T-helper 2 cell treated with Interferon-gamma antibody and Interleukin-4, amounts not matched to agents 5 μg/mL and 100 μg/mL, for 36 hours (primary cell): Measurements from ENCODE around the gene RAG2.

ENCODE experiments used
- DNase-seq: peaks from one replicate; pipeline ENCODE4 v3.0.0; 2021; ENCODE audit warnings: low spot score
- H3K27ac Mint-ChIP-seq: one replicate; pipeline ENCODE4 v1.8.0; 2021; ENCODE audit warnings: mild to moderate bottlenecking, mixed read lengths
- H3K27me3 Mint-ChIP-seq: one replicate; pipeline ENCODE4 v1.8.0; 2021; ENCODE audit warnings: low read depth, mixed read lengths
- H3K36me3 Mint-ChIP-seq: one replicate; pipeline ENCODE4 v1.8.0; 2021; ENCODE audit warnings: low read depth, mixed read lengths
- H3K4me1 Mint-ChIP-seq: one replicate; pipeline ENCODE4 v1.8.0; 2021; ENCODE audit warnings: low read depth, mixed read lengths
- H3K4me3 Mint-ChIP-seq: one replicate; pipeline ENCODE4 v1.8.0; 2022; ENCODE audit warnings: mild to moderate bottlenecking, moderate library complexity, mixed read lengths
- H3K9me3 Mint-ChIP-seq: one replicate; pipeline ENCODE4 v1.8.0; 2021; ENCODE audit warnings: mixed read lengths

The RAG2 gene

GRCh38 chr11:36586543-36586942 is 11.5 kb downstream of the RAG2 start:
- no peaks in the 10 kb centered on the region for H3K9me3 Mint-ChIP-seq

GRCh38 chr11:36583667-36584066 is 14.4 kb downstream of the RAG2 start:
- no peak overlapping the region for H3K4me3 Mint-ChIP-seq
- H3K27ac Mint-ChIP-seq: no peak overlapping the region
- H3K9me3 Mint-ChIP-seq: no peaks in the 10 kb centered on the region
- DNase-seq: no peak
- H3K27me3 Mint-ChIP-seq: peaks cover 3% of the 10 kb centered on the region
- no peaks in the 10 kb centered on the region for H3K36me3 Mint-ChIP-seq
- H3K4me1 Mint-ChIP-seq: no peaks in the 10 kb centered on the region

More at GRCh38 chr11:36586543-36586942, 11.5 kb downstream of the RAG2 start:
- Mint-ChIP-seq H3K4me3 (no peak overlapping the region), H3K27me3 (peaks cover 11% of the 10 kb centered on the region), H3K27ac (no peak overlapping the region), H3K36me3 (no peaks in the 10 kb centered on the region), H3K4me1 (no peaks in the 10 kb centered on the region)
- no peak for DNase-seq

- no peak overlapping the region for H3K4me3 Mint-ChIP-seq
- H3K4me1 Mint-ChIP-seq: no peaks in the 10 kb centered on the region
- DNase-seq: no peak
- H3K27me3 Mint-ChIP-seq: peaks cover 10% of the 10 kb centered on the region
- H3K36me3 Mint-ChIP-seq: no peaks in the 10 kb centered on the region
- no peak overlapping the region for H3K27ac Mint-ChIP-seq
- H3K9me3 Mint-ChIP-seq: no peaks in the 10 kb centered on the region
Measured at GRCh38 chr11:36581536-36581935, 16.5 kb downstream of the RAG2 start.

GRCh38 chr11:36578458-36578857 is 19.6 kb downstream of the RAG2 start:
- H3K4me3 Mint-ChIP-seq: no peak overlapping the region
- H3K9me3 Mint-ChIP-seq: no peaks in the 10 kb centered on the region
- no peaks in the 10 kb centered on the region for H3K36me3 Mint-ChIP-seq
- H3K27me3 Mint-ChIP-seq: peaks cover 9% of the 10 kb centered on the region
- H3K27ac Mint-ChIP-seq: no peak overlapping the region
- no peak for DNase-seq
- no peaks in the 10 kb centered on the region for H3K4me1 Mint-ChIP-seq

- no peaks in the 10 kb centered on the region for H3K36me3 Mint-ChIP-seq
- no peaks in the 10 kb centered on the region for H3K4me1 Mint-ChIP-seq
- peaks cover 9% of the 10 kb centered on the region for H3K27me3 Mint-ChIP-seq
- DNase-seq: no peak
- H3K27ac Mint-ChIP-seq: no peak overlapping the region
- H3K9me3 Mint-ChIP-seq: no peaks in the 10 kb centered on the region
- H3K4me3 Mint-ChIP-seq: no peak overlapping the region
Measured at GRCh38 chr11:36577859-36578258, 20.2 kb downstream of the RAG2 start.

- H3K27me3 Mint-ChIP-seq: peaks cover 14% of the 10 kb centered on the region
- H3K27ac Mint-ChIP-seq: no peak overlapping the region
- no peak for DNase-seq
- no peaks in the 10 kb centered on the region for H3K9me3 Mint-ChIP-seq
- no peaks in the 10 kb centered on the region for H3K36me3 Mint-ChIP-seq
- H3K4me3 Mint-ChIP-seq: no peak overlapping the region
- H3K4me1 Mint-ChIP-seq: no peaks in the 10 kb centered on the region
Measured at GRCh38 chr11:36577373-36577772, 20.7 kb downstream of the RAG2 start.

- Mint-ChIP-seq H3K4me1 (no peaks in the 10 kb centered on the region), H3K9me3 (no peaks in the 10 kb centered on the region), H3K27ac (no peak overlapping the region), H3K36me3 (no peaks in the 10 kb centered on the region), H3K4me3 (no peak overlapping the region), H3K27me3 (peaks cover 34% of the 10 kb centered on the region)
- no peak for DNase-seq
Measured at GRCh38 chr11:36574486-36574885, 23.6 kb downstream of the RAG2 start.

- Mint-ChIP-seq H3K27ac (no peak overlapping the region), H3K36me3 (no peaks in the 10 kb centered on the region), H3K4me3 (no peak overlapping the region), H3K9me3 (no peaks in the 10 kb centered on the region), H3K4me1 (peaks cover 3% of the 10 kb centered on the region), H3K27me3 (peaks cover 68% of the 10 kb centered on the region)
- DNase-seq: no peak
Measured at GRCh38 chr11:36569095-36569494, 28.9 kb downstream of the RAG2 start.

- Mint-ChIP-seq H3K4me1 (peaks cover 3% of the 10 kb centered on the region), H3K27ac (no peak within 1 kb of the TSS), H3K27me3 (peaks cover 77% of the 10 kb centered on the region), H3K9me3 (no peaks in the 10 kb centered on the region), H3K36me3 (no peaks in the 10 kb centered on the region), H3K4me3 (no peak within 1 kb of the TSS)
- DNase-seq: no peak
Measured at GRCh38 chr11:36567694-36568093, 30.3 kb downstream of the RAG2 start, which contains the start of gene RAG1. Gene RAG1 (plus strand): TSS chr11:36568007. CDS start chr11:36573305, 5,298 bp downstream.

- Mint-ChIP-seq H3K4me1 (peaks cover 3% of the 10 kb centered on the region), H3K9me3 (no peaks in the 10 kb centered on the region), H3K4me3 (no peak overlapping the region), H3K36me3 (no peaks in the 10 kb centered on the region), H3K27ac (no peak overlapping the region), H3K27me3 (peaks cover 77% of the 10 kb centered on the region)
- DNase-seq: no peak
Measured at GRCh38 chr11:36566407-36567053, 31.5 kb downstream of the RAG2 start.

- Mint-ChIP-seq H3K4me1 (peaks cover 5% of the 10 kb centered on the region), H3K9me3 (peaks cover 4% of the 10 kb centered on the region), H3K36me3 (peaks cover 3% of the 10 kb centered on the region), H3K4me3 (no peak overlapping the region), H3K27ac (no peak overlapping the region), H3K27me3 (peaks cover 75% of the 10 kb centered on the region)
- no peak for DNase-seq
Measured at GRCh38 chr11:36565031-36565610, 32.9 kb downstream of the RAG2 start.

GRCh38 chr11:36564376-36565030 is 33.5 kb downstream of the RAG2 start:
- DNase-seq: peak; percentile 21
- H3K36me3 Mint-ChIP-seq: peaks cover 9% of the 10 kb centered on the region
- no peak overlapping the region for H3K27ac Mint-ChIP-seq
- H3K27me3 Mint-ChIP-seq: peaks cover 80% of the 10 kb centered on the region
- H3K9me3 Mint-ChIP-seq: peaks cover 4% of the 10 kb centered on the region
- H3K4me3 Mint-ChIP-seq: peak overlapping the region; percentile 62
- H3K4me1 Mint-ChIP-seq: peaks cover 11% of the 10 kb centered on the region

- Mint-ChIP-seq H3K9me3 (peaks cover 8% of the 10 kb centered on the region), H3K27ac (peak overlapping the region; percentile 91), H3K27me3 (peaks cover 35% of the 10 kb centered on the region), H3K4me1 (peaks cover 29% of the 10 kb centered on the region), H3K36me3 (peaks cover 11% of the 10 kb centered on the region), H3K4me3 (peak overlapping the region; percentile 72)
- DNase-seq: no peak
Measured at GRCh38 chr11:36558571-36559413, 39.2 kb downstream of the RAG2 start.

GRCh38 chr11:36557991-36558390 is 40.0 kb downstream of the RAG2 start:
- peak overlapping the region; percentile 91 for H3K27ac Mint-ChIP-seq
- H3K4me3 Mint-ChIP-seq: peak overlapping the region; percentile 72
- DNase-seq: no peak
- peaks cover 11% of the 10 kb centered on the region for H3K36me3 Mint-ChIP-seq
- peaks cover 30% of the 10 kb centered on the region for H3K27me3 Mint-ChIP-seq
- peaks cover 8% of the 10 kb centered on the region for H3K9me3 Mint-ChIP-seq
- peaks cover 29% of the 10 kb centered on the region for H3K4me1 Mint-ChIP-seq
